OCI-LY7 (cell line): ENCODE measurements around the gene CRACR2B. TPM values are rescaled to one million over a fixed set of nuclear protein-coding genes. Genes with fewer than 3 reads are reported as not detected.

Experiments used
- BruUV-seq: library from RNA; stranded (reverse); fragments of 400-500 nt; replicated peaks from 2 replicates; lab custom pipeline; 2021; lab: Mats Ljungman, UMichigan
- CTCF ChIA-PET: fragments of 300-600 bp; sonication (Branson Sonifier 250); formaldehyde crosslinking; loops from one replicate; lab custom pipeline; 2022; ENCODE audit warnings: antibody characterized with exemption; ENCODE audit not compliant: unreplicated experiment; lab: Charles Lee
- POLR2A ChIA-PET: fragments of 300-600 bp; sonication (Branson Sonifier 250); formaldehyde crosslinking; loops from one replicate; lab custom pipeline; 2022; ENCODE audit warnings: antibody characterized with exemption; lab: Charles Lee
- DNase-seq: peaks from one replicate; pipeline ENCODE4 v3.0.0-alpha.2; 2015; ENCODE audit warnings: low spot score
- H2AFZ ChIP-seq: fragments of 200-600 bp; sonication (generic), shearing (Covaris generic); 2 replicates; pipeline ENCODE4 v1.6.1; 2014; ENCODE audit warnings: mild to moderate bottlenecking, antibody characterized with exemption, low read length, moderate library complexity
- H3K27ac ChIP-seq: fragments of 200-600 bp; sonication (generic); 2 replicates; pipeline ENCODE4 v1.5.1; 2014; ENCODE audit warnings: mixed run types, low read depth, mild to moderate bottlenecking, moderate library complexity, low read length, inconsistent platforms; ENCODE audit not compliant: poor library complexity, severe bottlenecking
- H3K36me3 ChIP-seq: fragments of 200-600 bp; sonication (generic); 2 replicates; pipeline ENCODE4 v1.6.1; 2014; ENCODE audit warnings: mild to moderate bottlenecking, antibody characterized with exemption, low read length, moderate library complexity, mixed read lengths; ENCODE audit not compliant: insufficient read depth
- H3K4me1 ChIP-seq: fragments of 200-600 bp; sonication (generic); 2 replicates; pipeline ENCODE4 v1.5.1; 2014; ENCODE audit warnings: mild to moderate bottlenecking, low read length; ENCODE audit not compliant: insufficient read depth, poor library complexity, severe bottlenecking
- H3K4me2 ChIP-seq: fragments of 200-600 bp; sonication (generic); 2 replicates; pipeline ENCODE4 v1.6.1; 2014; ENCODE audit warnings: mild to moderate bottlenecking, low read length
- H3K4me3 ChIP-seq: fragments of 200-600 bp; sonication (generic); 2 replicates; pipeline ENCODE4 v1.5.1; 2014; ENCODE audit warnings: mild to moderate bottlenecking, low read depth, low read length; ENCODE audit not compliant: poor library complexity, severe bottlenecking
- H3K79me2 ChIP-seq: fragments of 200-600 bp; sonication (generic); 2 replicates; pipeline ENCODE4 v1.6.1; 2016; ENCODE audit warnings: low read depth, mild to moderate bottlenecking, low read length, moderate library complexity, mixed read lengths; ENCODE audit not compliant: insufficient read depth
- H3K9me2 ChIP-seq: fragments of 200-600 bp; sonication (generic); 2 replicates; pipeline ENCODE4 v1.6.1; 2016; ENCODE audit warnings: mild to moderate bottlenecking, low read length, mixed read lengths; ENCODE audit not compliant: insufficient read depth
- H3K9me3 ChIP-seq: fragments of 200-600 bp; sonication (generic); 2 replicates; pipeline ENCODE4 v1.6.1; 2014; ENCODE audit warnings: mild to moderate bottlenecking, mixed run types, low read length, mixed read lengths
- H4K20me1 ChIP-seq: fragments of 200-600 bp; sonication (generic); 2 replicates; pipeline ENCODE4 v1.6.1; 2014; ENCODE audit warnings: mild to moderate bottlenecking, antibody characterized with exemption, low read length, moderate library complexity, mixed read lengths; ENCODE audit not compliant: insufficient read depth
- CTCF ChIP-seq: fragments of 200-600 bp; sonication (generic); conservative IDR thresholded peaks from 2 replicates; pipeline ENCODE4 v1.5.1; 2014; ENCODE audit warnings: mild to moderate bottlenecking, antibody characterized with exemption, low read length, moderate library complexity, mixed read lengths
- EZH2phosphoT487 ChIP-seq: fragments of 200-600 bp; sonication (generic); IDR thresholded peaks from 2 replicates; pipeline ENCODE4 v1.6.1; 2018; ENCODE audit warnings: low read depth, borderline replicate concordance, mild to moderate bottlenecking, mixed run types, antibody characterized with exemption, low read length, moderate library complexity, mixed read lengths
- intact Hi-C: fragments of 100-400 bp; cut with micrococcal nuclease; formaldehyde crosslinking; loops from one replicate; pipeline ENCODE4 v1.10.0; 2022; ENCODE audit not compliant: unreplicated experiment
- total RNA-seq, 2 experiments: library from RNA; depleted of rRNA in 1 of 2; stranded (reverse); fragments of >200 nt in 1 of 2; shearing (Covaris generic) in 1 of 2; gene quantifications; 2 replicates each; pipeline ENCODE4 v1.2.3, GENCODE V29; 2014 to 2022

CRACR2B gene
- total RNA-seq, 2 experiments from 2014 or later: 2.8 to 20.1 TPM

GRCh38 chr11:796565-797295, 31.0 kb upstream of the CRACR2B start:
- Histone ChIP-seq H3K27ac (peak overlapping the region; percentile 75), H3K4me2 (peak overlapping the region; percentile 98), H3K36me3 (peaks cover 36% of the 10 kb centered on the region; the same call in 1 of the 2 replicates), H2AFZ (no peak overlapping the region), H4K20me1 (no peaks in the 10 kb centered on the region), H3K4me1 (peaks cover 20% of the 10 kb centered on the region), H3K9me2 (no peaks in the 10 kb centered on the region), H3K9me3 (no peaks in the 10 kb centered on the region), H3K4me3 (peak overlapping the region; percentile 93), H3K79me2 (peaks cover 8% of the 10 kb centered on the region; the same call in 1 of the 2 replicates)
- CTCF ChIA-PET: no interaction called here
- BruUV-seq: no TSS peak
- POLR2A ChIA-PET: interaction anchor here (0.5 to 1.8 kb wide), 5 partner anchors 10 to 221 kb away, joined by 3 to 9 read pairs (median 3); partner anchors contain the start of gene RPLP2
- intact Hi-C loops: loop anchor here (2.0 to 5.0 kb wide), 3 partner anchors 20 to 229 kb away; partner anchors contain the start of genes GATD1 and TALDO1
- TF ChIP-seq EZH2phosphoT487 (no peak), CTCF (no peak)
- DNase-seq: no peak

- peak overlapping the region; percentile 98 for H3K4me2 ChIP-seq
- H3K79me2 ChIP-seq: peaks cover 8% of the 10 kb centered on the region; the same call in 1 of the 2 replicates
- peaks cover 37% of the 10 kb centered on the region; the same call in 1 of the 2 replicates for H3K36me3 ChIP-seq
- peak overlapping the region; percentile 51; the same call in 1 of the 2 replicates for H2AFZ ChIP-seq
- POLR2A ChIA-PET: interaction anchor here (1.1 to 1.8 kb wide), 3 partner anchors 12 to 222 kb away, joined by 3 to 9 read pairs (median 3); partner anchors contain the start of gene RPLP2
- intact Hi-C loops: loop anchor here (2.0 to 5.0 kb wide), 3 partner anchors 21 to 230 kb away; partner anchors contain the start of genes GATD1 and TALDO1
- no peaks in the 10 kb centered on the region for H3K9me2 ChIP-seq
- peak overlapping the region; percentile 75 for H3K27ac ChIP-seq
- no TSS peak for BruUV-seq
- peaks cover 20% of the 10 kb centered on the region for H3K4me1 ChIP-seq
- H3K4me3 ChIP-seq: peak overlapping the region; percentile 93
- H3K9me3 ChIP-seq: no peaks in the 10 kb centered on the region
- CTCF ChIA-PET: no interaction called here
- H4K20me1 ChIP-seq: no peaks in the 10 kb centered on the region
- peak; percentile 87 for DNase-seq
- no peak for TF ChIP-seq EZH2phosphoT487
- no peak for TF ChIP-seq CTCF
These were observed 30.2 kb upstream of the CRACR2B start for GRCh38 chr11:797296-798092.
